Measurements from ENCODE around the gene SLC9A5.

Gene SLC9A5

GRCh38 chr16:67257486-67258160 is 8.8 kb downstream of the SLC9A5 start:
- DNase-seq, result no peak

- DNase-seq, result no peak
Observed at GRCh38 chr16:67258161-67258835, 9.5 kb downstream of the SLC9A5 start.

- no peak for DNase-seq
Observed at GRCh38 chr16:67259705-67260104, 10.9 kb downstream of the SLC9A5 start.

- DNase-seq, result no peak
Observed at GRCh38 chr16:67260426-67261063, 11.8 kb downstream of the SLC9A5 start.

- DNase-seq, result no peak
Observed at GRCh38 chr16:67263201-67263600, 14.4 kb downstream of the SLC9A5 start.

- no peak for DNase-seq
Observed at GRCh38 chr16:67264277-67264676, 15.5 kb downstream of the SLC9A5 start.

GRCh38 chr16:67264866-67265265 is 16.1 kb downstream of the SLC9A5 start:
- DNase-seq, result no peak

GRCh38 chr16:67265834-67266233 is 17.1 kb downstream of the SLC9A5 start:
- no peak for DNase-seq

GRCh38 chr16:67268136-67268579 is 19.4 kb downstream of the SLC9A5 start:
- DNase-seq, result no peak

- DNase-seq, result no peak
Observed at GRCh38 chr16:67269766-67270165, 21.0 kb downstream of the SLC9A5 start.

- no peak for DNase-seq
Observed at GRCh38 chr16:67270931-67271338, 22.2 kb downstream of the SLC9A5 start.

GRCh38 chr16:67271446-67271845 is 22.7 kb downstream of the SLC9A5 start:
- no peak for DNase-seq

GRCh38 chr16:67275321-67275720 is 26.5 kb downstream of the SLC9A5 start:
- DNase-seq, result no peak

- DNase-seq, result no peak
Observed at GRCh38 chr16:67277294-67277998, 28.7 kb downstream of the SLC9A5 start.

- DNase-seq, result no peak
Observed at GRCh38 chr16:67277999-67278772, 29.4 kb downstream of the SLC9A5 start.

- no peak for DNase-seq
Observed at GRCh38 chr16:67278773-67279295, 30.1 kb downstream of the SLC9A5 start.

- peak; percentile 15 for DNase-seq
Observed at GRCh38 chr16:67279296-67280089, 30.7 kb downstream of the SLC9A5 start, which contains the start of gene PLEKHG4. TSS of gene PLEKHG4 (plus strand) at chr16:67279532. CDS start at chr16:67280045, 513 bp downstream.

GRCh38 chr16:67280090-67281015 is 31.6 kb downstream of the SLC9A5 start:
- no peak for DNase-seq

- no peak for DNase-seq
Observed at GRCh38 chr16:67281536-67282446, 33.0 kb downstream of the SLC9A5 start.
